ENCODE results near the gene ASB5. TPM values are rescaled to one million over a fixed set of nuclear protein-coding genes. Genes with fewer than 3 reads are reported as not detected.

The ASB5 gene
- total and polyA plus RNA-seq, 12 donors: 0.17 to 0.27 (median 0.20) TPM; not detected in 9

DNA sequence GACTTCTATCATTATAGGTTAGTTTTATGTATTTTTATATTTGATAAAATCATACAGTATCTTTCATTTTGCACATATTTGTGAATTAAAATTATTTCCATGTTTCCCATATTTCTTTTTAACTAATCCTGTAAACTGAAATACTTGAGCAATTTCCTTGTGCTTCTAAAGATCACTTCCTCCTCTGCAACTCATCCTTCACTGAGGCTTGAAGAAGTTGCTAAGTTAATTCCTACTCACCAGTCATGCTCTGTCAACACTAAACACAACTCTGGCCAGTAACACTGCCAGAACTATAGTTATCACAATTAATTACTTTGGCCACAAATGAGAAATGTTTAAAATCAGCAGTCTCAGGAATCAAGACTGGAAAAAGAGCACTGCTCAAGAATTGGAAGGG lies 80.4 kb downstream of the ASB5 start:
- Histone ChIP-seq H3K9me3 (replicated peaks in 1 of 3) (no peaks in the 10 kb centered on the region), H3K4me1 (replicated peaks in 1 of 2) (no peaks in the 10 kb centered on the region), H3K36me3 (replicated peaks in 1 of 2) (no peaks in the 10 kb centered on the region), H3K4me3 (no peak overlapping the region), H3K27me3 (no peaks in the 10 kb centered on the region), H3K27ac (no peak overlapping the region)
- intact Hi-C loops (cut with DNase I): no loop called here
- no peak for DNase-seq
- TF ChIP-seq, protein P1, sequence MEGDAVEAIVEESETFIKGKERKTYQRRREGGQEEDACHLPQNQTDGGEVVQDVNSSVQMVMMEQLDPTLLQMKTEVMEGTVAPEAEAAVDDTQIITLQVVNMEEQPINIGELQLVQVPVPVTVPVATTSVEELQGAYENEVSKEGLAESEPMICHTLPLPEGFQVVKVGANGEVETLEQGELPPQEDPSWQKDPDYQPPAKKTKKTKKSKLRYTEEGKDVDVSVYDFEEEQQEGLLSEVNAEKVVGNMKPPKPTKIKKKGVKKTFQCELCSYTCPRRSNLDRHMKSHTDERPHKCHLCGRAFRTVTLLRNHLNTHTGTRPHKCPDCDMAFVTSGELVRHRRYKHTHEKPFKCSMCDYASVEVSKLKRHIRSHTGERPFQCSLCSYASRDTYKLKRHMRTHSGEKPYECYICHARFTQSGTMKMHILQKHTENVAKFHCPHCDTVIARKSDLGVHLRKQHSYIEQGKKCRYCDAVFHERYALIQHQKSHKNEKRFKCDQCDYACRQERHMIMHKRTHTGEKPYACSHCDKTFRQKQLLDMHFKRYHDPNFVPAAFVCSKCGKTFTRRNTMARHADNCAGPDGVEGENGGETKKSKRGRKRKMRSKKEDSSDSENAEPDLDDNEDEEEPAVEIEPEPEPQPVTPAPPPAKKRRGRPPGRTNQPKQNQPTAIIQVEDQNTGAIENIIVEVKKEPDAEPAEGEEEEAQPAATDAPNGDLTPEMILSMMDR (IDR thresholded peaks at IDR 0.05): no peak
- no peak for TF ChIP-seq POLR2A (IDR thresholded peaks at IDR 0.05)

DNA sequence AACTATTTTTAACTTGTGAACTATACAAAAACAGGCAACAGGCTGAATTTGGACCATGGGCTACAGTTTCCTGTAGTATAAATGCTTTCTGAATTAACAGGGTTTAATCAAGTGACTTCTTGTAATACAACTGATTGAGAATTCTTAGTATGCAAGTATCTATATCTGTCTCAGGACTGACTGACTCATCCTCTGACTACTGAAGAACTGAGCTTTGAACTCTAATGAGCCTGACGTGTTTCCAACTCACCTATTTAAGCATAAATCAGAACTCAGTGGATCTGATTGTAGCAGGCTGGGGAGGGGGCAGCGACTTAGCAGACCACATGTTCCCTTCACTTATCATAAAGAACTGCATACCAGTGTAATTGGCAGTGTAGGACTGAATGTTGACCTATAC lies 81.4 kb downstream of the ASB5 start:
- no peak overlapping the region for H3K27ac ChIP-seq
- H3K4me1 ChIP-seq (replicated peaks in 1 of 2): no peaks in the 10 kb centered on the region
- TF ChIP-seq, protein P1 (IDR thresholded peaks at IDR 0.05): no peak
- TF ChIP-seq POLR2A (IDR thresholded peaks at IDR 0.05): no peak
- no peak overlapping the region for H3K4me3 ChIP-seq
- 55 to 63% (median 56%) methylated on average over 2 of the region's 2 CpGs for WGBS, 4 donors
- no peaks in the 10 kb centered on the region for H3K9me3 ChIP-seq (replicated peaks in 1 of 3)
- intact Hi-C loops (cut with DNase I): no loop called here
- DNase-seq: no peak
- no peaks in the 10 kb centered on the region for H3K27me3 ChIP-seq
- no peaks in the 10 kb centered on the region for H3K36me3 ChIP-seq (replicated peaks in 1 of 2)

DNA sequence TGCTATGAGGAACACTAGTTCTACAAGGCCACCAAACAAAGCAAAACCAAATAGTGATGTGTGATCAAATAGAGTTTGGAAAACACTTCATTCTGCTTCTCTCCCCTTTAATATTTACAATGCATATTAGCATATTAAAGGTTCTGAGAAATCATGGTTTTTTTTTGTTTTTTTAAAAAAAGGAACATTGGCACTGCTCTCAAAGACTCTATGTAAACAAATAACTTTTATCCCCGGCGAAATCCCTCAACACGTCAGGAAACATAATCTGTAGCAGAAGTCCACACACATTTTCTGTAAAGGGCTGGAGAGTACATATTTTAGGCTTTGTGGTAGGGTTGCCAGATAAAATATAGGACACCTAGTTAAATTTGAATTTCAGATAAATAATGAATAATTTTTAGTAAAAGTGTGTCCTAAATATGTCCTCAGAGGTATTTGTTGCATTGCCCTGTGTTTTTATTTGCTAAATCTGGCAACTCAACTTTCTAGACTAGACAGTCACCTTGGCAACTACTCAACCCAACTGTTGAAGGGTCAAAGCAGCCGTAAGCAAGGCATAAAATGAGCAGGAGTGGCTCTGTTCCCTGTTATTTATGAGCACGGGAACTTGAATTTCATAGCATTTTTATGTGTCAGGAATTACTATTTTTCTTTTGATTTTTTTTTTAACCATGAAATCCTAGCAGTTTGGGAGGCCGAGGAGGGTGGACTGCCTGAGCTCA lies 82.2 kb downstream of the ASB5 start:
- no peaks in the 10 kb centered on the region for H3K4me1 ChIP-seq (replicated peaks in 1 of 2)
- DNase-seq: no peak
- 62 to 75% (median 70%) methylated on average over 6 of the region's 6 CpGs for whole genome bisulfite sequencing, 4 donors
- intact Hi-C loops (cut with DNase I): no loop called here
- TF ChIP-seq, protein P1 (IDR thresholded peaks at IDR 0.05): no peak
- TF ChIP-seq POLR2A (IDR thresholded peaks at IDR 0.05): no peak
- no peaks in the 10 kb centered on the region for H3K27me3 ChIP-seq
- H3K9me3 ChIP-seq (replicated peaks in 1 of 3): no peaks in the 10 kb centered on the region
- H3K4me3 ChIP-seq: no peak overlapping the region
- no peak overlapping the region for H3K27ac ChIP-seq
- no peaks in the 10 kb centered on the region for H3K36me3 ChIP-seq (replicated peaks in 1 of 2)

DNA sequence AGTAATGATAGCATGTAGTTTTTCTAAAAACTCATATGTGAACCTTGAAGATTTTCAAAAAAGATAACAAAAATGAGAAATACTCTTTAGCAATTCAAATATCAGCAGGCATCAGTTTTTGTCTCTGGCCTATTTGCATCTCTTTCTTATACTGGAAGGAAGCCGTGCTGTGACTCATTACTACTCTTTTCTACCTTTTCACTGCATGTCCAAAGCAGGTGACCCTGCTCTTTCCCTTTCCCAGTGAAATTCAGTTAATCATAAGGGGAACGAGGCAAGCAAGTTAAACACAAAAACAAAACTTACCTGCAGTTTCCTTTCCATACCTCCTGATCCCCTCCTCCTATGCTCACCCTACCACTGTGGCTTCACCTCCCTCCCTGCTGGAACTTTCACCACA lies 83.0 kb downstream of the ASB5 start:
- H3K4me3 ChIP-seq: no peak overlapping the region
- TF ChIP-seq, protein P1 (IDR thresholded peaks at IDR 0.05): no peak
- TF ChIP-seq POLR2A (IDR thresholded peaks at IDR 0.05): no peak
- no peaks in the 10 kb centered on the region for H3K9me3 ChIP-seq (replicated peaks in 1 of 3)
- H3K4me1 ChIP-seq (replicated peaks in 1 of 2): no peaks in the 10 kb centered on the region
- H3K27me3 ChIP-seq: no peaks in the 10 kb centered on the region
- no peak for DNase-seq
- intact Hi-C loops (cut with DNase I): no loop called here
- H3K27ac ChIP-seq: no peak overlapping the region
- 61 to 68% (median 64%) methylated on average over 2 of the region's 2 CpGs for WGBS, 4 donors
- H3K36me3 ChIP-seq (replicated peaks in 1 of 2): no peaks in the 10 kb centered on the region

Data from adrenal gland (tissue), 12 donors.